K562 (cell line): Measurements from ENCODE around the gene RFX7. TPM values are rescaled to one million over a fixed set of nuclear protein-coding genes. Genes with fewer than 3 reads are reported as not detected.
A peak's percentile ranks its signal among the peaks of the same experiment; 100 is the strongest.

Experiments
- ARID1B ChIP-seq: fragments of 450-650 bp; IDR thresholded peaks from 2 replicates; pipeline ENCODE4 v1.6.1; 2016; ENCODE audit warnings: antibody characterized with exemption, mild to moderate bottlenecking, inconsistent platforms
- EP400 ChIP-seq: fragments of 450-650 bp; IDR thresholded peaks from 2 replicates; pipeline ENCODE4 v1.6.1; 2017; ENCODE audit warnings: antibody characterized with exemption, mild to moderate bottlenecking, moderate library complexity
- GABPA ChIP-seq: fragments of 200-800 bp; sonication (Bioruptor generic); conservative IDR thresholded peaks from 2 replicates; pipeline ENCODE4 v1.6.1; 2016; ENCODE audit warnings: low read depth, missing genetic modification characterization, missing compliant biosample characterization
- GABPB1 ChIP-seq: sonication (generic); formaldehyde crosslinking; IDR thresholded peaks from 2 replicates; pipeline ENCODE4 v1.8.0; 2022; ENCODE audit warnings: mild to moderate bottlenecking, missing genetic modification reagents
- HDAC2 ChIP-seq: fragments of 450-650 bp; IDR thresholded peaks from 2 replicates; pipeline ENCODE4 v1.6.1; 2016; ENCODE audit warnings: mild to moderate bottlenecking
- L3MBTL2 ChIP-seq: fragments of 450-650 bp; IDR thresholded peaks from 2 replicates; pipeline ENCODE4 v1.6.1; 2016; ENCODE audit warnings: mild to moderate bottlenecking, moderate library complexity
- MEF2D ChIP-seq: conservative IDR thresholded peaks from 2 replicates; pipeline ENCODE4 v1.6.1; 2016; ENCODE audit warnings: low read depth, missing genetic modification characterization, missing compliant biosample characterization
- PRPF4 ChIP-seq: fragments of 200-400 bp; formaldehyde crosslinking; IDR thresholded peaks from one replicate; pipeline ENCODE4 v1.6.1; 2017; ENCODE audit warnings: low read length, low read depth, mild to moderate bottlenecking; ENCODE audit not compliant: insufficient read depth, poor library complexity, severe bottlenecking
- RAD51 ChIP-seq: fragments of 450-650 bp; IDR thresholded peaks from 2 replicates; pipeline ENCODE4 v1.7.1; 2016; ENCODE audit warnings: low read depth, mild to moderate bottlenecking, borderline replicate concordance
- SMAD2 ChIP-seq: fragments of 150-350 bp; IDR thresholded peaks from 2 replicates; pipeline ENCODE4 v1.6.1; 2014; ENCODE audit warnings: low read depth, mild to moderate bottlenecking, low read length
- TBP ChIP-seq: optimal IDR thresholded peaks from 2 replicates; pipeline ENCODE3; 2011; ENCODE audit warnings: low read depth, low read length, improper control_type of control experiment
- ZKSCAN1 ChIP-seq: fragments of 150-350 bp; IDR thresholded peaks from 2 replicates; pipeline ENCODE4 v1.6.1; 2016; ENCODE audit warnings: low read depth, low read length
- ZNF589 ChIP-seq: fragments of 200-800 bp; sonication (Bioruptor generic); IDR thresholded peaks from 2 replicates; pipeline ENCODE4 v1.6.1; 2016; ENCODE audit warnings: low read depth, missing genetic modification characterization, missing compliant biosample characterization
- polyA plus RNA-seq, 8 experiments: library from polyadenylated mRNA; depleted of rRNA in 4 of 8; stranded (reverse) in 5 of 8; unstranded in 3 of 8; fragments of >200 nt; fragmentation: Nextera tagmentation in 2 of 8; fragmentation: Illumina TruSeq in 1 of 8; extraction: Ambion mirVana in 2 of 8; extraction: Trizol in 1 of 8; gene quantifications; 2 replicates each; pipeline versions ENCODE4 v1.2.1 to v1.2.3, GENCODE V29; 2011 to 2014; ENCODE audit warnings: inconsistent platforms in 1 of 8, missing spikeins in 1 of 8
- total RNA-seq, 7 experiments: library from RNA; depleted of rRNA in 6 of 7; stranded (reverse); fragments of >200 nt in 6 of 7; fragmentation: Illumina TruSeq in 2 of 7; extraction: Trizol in 2 of 7; gene quantifications; 2 replicates each; pipeline versions ENCODE4 v1.2.1 to v1.2.3, GENCODE V29; 2011 to 2021; ENCODE audit warnings: low replicate concordance in 1 of 7
- TF ChIP-seq, protein P1 (sequence below): fragments of 450-650 bp; IDR thresholded peaks from 2 replicates; pipeline ENCODE4 v1.6.1; 2016; ENCODE audit warnings: mild to moderate bottlenecking, moderate library complexity
- TF ChIP-seq, protein P2 (sequence below): fragments of 450-650 bp; conservative IDR thresholded peaks from 2 replicates; pipeline ENCODE4 v1.6.1; 2016; ENCODE audit warnings: missing genetic modification characterization, low read depth, mild to moderate bottlenecking, control low read depth, missing compliant biosample characterization

RFX7 gene
- total and polyA plus RNA-seq, 9 of the 15 experiments (the other 6 are each of a cell fraction or from before 2014, with no cell fraction given): 2.4 to 17.9 (median 6.3) TPM

DNA sequence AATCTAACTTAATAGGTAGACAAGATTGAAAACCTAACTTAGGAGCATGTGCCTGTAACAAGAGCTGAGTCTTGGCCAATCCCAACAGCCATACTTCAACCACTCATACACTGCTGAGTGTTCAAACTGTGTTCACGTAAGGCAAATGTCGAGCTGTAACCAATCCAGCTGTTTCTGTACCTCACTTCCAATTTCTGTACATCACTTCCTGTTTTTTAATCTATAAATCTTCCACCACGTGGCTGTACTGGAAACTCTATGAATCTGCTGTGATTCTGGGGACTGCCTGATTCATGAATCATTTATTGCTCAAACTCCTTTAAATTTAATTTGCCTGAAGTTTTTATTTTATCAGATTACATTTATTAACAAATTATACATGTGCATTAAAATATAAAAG, 205.7 kb downstream of the RFX7 start (continued):
- TF ChIP-seq EP400 (peak; percentile 28; the same call in 1 of the 2 replicates), MEF2D (tag) (0 out of 2 replicates have a peak, but pooled peaks have one; percentile 19), TBP (no peak), GABPB1 (CRISPR knock-in tag) (peak; percentile 48; the same call in 1 of the 2 replicates), SMAD2 (no peak), GABPA (tag) (peak; percentile 74), PRPF4 (no peak), ZNF589 (CRISPR knock-in tag) (peak; percentile 91), L3MBTL2 (peak; percentile 90), ZKSCAN1 (no peak), HDAC2 (0 out of 2 replicates have a peak, but pooled peaks have one; percentile 16), RAD51 (peak; percentile 47; the same call in 1 of the 2 replicates), ARID1B (no peak)
- TF ChIP-seq, protein P1, sequence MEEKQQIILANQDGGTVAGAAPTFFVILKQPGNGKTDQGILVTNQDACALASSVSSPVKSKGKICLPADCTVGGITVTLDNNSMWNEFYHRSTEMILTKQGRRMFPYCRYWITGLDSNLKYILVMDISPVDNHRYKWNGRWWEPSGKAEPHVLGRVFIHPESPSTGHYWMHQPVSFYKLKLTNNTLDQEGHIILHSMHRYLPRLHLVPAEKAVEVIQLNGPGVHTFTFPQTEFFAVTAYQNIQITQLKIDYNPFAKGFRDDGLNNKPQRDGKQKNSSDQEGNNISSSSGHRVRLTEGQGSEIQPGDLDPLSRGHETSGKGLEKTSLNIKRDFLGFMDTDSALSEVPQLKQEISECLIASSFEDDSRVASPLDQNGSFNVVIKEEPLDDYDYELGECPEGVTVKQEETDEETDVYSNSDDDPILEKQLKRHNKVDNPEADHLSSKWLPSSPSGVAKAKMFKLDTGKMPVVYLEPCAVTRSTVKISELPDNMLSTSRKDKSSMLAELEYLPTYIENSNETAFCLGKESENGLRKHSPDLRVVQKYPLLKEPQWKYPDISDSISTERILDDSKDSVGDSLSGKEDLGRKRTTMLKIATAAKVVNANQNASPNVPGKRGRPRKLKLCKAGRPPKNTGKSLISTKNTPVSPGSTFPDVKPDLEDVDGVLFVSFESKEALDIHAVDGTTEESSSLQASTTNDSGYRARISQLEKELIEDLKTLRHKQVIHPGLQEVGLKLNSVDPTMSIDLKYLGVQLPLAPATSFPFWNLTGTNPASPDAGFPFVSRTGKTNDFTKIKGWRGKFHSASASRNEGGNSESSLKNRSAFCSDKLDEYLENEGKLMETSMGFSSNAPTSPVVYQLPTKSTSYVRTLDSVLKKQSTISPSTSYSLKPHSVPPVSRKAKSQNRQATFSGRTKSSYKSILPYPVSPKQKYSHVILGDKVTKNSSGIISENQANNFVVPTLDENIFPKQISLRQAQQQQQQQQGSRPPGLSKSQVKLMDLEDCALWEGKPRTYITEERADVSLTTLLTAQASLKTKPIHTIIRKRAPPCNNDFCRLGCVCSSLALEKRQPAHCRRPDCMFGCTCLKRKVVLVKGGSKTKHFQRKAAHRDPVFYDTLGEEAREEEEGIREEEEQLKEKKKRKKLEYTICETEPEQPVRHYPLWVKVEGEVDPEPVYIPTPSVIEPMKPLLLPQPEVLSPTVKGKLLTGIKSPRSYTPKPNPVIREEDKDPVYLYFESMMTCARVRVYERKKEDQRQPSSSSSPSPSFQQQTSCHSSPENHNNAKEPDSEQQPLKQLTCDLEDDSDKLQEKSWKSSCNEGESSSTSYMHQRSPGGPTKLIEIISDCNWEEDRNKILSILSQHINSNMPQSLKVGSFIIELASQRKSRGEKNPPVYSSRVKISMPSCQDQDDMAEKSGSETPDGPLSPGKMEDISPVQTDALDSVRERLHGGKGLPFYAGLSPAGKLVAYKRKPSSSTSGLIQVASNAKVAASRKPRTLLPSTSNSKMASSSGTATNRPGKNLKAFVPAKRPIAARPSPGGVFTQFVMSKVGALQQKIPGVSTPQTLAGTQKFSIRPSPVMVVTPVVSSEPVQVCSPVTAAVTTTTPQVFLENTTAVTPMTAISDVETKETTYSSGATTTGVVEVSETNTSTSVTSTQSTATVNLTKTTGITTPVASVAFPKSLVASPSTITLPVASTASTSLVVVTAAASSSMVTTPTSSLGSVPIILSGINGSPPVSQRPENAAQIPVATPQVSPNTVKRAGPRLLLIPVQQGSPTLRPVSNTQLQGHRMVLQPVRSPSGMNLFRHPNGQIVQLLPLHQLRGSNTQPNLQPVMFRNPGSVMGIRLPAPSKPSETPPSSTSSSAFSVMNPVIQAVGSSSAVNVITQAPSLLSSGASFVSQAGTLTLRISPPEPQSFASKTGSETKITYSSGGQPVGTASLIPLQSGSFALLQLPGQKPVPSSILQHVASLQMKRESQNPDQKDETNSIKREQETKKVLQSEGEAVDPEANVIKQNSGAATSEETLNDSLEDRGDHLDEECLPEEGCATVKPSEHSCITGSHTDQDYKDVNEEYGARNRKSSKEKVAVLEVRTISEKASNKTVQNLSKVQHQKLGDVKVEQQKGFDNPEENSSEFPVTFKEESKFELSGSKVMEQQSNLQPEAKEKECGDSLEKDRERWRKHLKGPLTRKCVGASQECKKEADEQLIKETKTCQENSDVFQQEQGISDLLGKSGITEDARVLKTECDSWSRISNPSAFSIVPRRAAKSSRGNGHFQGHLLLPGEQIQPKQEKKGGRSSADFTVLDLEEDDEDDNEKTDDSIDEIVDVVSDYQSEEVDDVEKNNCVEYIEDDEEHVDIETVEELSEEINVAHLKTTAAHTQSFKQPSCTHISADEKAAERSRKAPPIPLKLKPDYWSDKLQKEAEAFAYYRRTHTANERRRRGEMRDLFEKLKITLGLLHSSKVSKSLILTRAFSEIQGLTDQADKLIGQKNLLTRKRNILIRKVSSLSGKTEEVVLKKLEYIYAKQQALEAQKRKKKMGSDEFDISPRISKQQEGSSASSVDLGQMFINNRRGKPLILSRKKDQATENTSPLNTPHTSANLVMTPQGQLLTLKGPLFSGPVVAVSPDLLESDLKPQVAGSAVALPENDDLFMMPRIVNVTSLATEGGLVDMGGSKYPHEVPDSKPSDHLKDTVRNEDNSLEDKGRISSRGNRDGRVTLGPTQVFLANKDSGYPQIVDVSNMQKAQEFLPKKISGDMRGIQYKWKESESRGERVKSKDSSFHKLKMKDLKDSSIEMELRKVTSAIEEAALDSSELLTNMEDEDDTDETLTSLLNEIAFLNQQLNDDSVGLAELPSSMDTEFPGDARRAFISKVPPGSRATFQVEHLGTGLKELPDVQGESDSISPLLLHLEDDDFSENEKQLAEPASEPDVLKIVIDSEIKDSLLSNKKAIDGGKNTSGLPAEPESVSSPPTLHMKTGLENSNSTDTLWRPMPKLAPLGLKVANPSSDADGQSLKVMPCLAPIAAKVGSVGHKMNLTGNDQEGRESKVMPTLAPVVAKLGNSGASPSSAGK: peak; percentile 74
- TF ChIP-seq, protein P2, sequence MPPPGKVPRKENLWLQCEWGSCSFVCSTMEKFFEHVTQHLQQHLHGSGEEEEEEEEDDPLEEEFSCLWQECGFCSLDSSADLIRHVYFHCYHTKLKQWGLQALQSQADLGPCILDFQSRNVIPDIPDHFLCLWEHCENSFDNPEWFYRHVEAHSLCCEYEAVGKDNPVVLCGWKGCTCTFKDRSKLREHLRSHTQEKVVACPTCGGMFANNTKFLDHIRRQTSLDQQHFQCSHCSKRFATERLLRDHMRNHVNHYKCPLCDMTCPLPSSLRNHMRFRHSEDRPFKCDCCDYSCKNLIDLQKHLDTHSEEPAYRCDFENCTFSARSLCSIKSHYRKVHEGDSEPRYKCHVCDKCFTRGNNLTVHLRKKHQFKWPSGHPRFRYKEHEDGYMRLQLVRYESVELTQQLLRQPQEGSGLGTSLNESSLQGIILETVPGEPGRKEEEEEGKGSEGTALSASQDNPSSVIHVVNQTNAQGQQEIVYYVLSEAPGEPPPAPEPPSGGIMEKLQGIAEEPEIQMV (tag): no peak
